NCI-H774 (cell line): Measurements from ENCODE around the gene SYCP2L.
"Not testable (repeated sequence)": the region's sequence is repeated elsewhere in the genome, so short reads cannot be mapped to it uniquely, and the experiment has no call there.

ENCODE experiments used
- DNase-seq: peaks from one replicate; lab custom pipeline; 2025; lab: John Stamatoyannopoulos, UW

The SYCP2L gene

GRCh38 chr6:10880366-10880765 lies 6.5 kb upstream of the SYCP2L start:
- no peak for DNase-seq

- DNase-seq: not testable (repeated sequence)
Observed at GRCh38 chr6:10882253-10882630, 4.6 kb upstream of the SYCP2L start.

DNA sequence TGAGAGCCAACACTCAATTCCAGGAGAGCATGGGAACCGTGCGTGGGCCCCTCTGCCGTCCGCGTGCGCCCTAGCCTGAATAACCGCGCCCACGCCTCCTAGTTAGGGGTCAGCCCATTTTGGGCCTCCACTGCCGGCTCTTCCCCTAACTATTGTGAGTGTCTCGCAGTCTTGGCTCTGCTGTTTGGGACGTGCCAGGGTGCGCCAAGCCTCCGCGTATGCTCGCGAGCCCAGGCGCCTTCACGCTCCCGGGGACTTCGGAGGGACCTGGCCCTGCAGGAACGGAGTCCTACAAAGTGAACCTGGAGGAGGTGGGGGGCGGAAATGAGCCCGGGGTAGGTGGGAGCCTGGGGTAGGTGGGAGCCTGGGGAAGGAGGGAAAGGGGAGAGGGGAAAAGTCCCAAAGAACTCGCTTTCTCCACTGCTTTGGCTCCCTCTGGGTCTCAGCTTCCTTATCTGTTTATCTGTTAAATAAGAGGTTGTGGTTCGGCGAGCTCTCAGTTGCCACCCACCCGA lies 4.1 kb upstream of the SYCP2L start:
- DNase-seq: no peak

DNA sequence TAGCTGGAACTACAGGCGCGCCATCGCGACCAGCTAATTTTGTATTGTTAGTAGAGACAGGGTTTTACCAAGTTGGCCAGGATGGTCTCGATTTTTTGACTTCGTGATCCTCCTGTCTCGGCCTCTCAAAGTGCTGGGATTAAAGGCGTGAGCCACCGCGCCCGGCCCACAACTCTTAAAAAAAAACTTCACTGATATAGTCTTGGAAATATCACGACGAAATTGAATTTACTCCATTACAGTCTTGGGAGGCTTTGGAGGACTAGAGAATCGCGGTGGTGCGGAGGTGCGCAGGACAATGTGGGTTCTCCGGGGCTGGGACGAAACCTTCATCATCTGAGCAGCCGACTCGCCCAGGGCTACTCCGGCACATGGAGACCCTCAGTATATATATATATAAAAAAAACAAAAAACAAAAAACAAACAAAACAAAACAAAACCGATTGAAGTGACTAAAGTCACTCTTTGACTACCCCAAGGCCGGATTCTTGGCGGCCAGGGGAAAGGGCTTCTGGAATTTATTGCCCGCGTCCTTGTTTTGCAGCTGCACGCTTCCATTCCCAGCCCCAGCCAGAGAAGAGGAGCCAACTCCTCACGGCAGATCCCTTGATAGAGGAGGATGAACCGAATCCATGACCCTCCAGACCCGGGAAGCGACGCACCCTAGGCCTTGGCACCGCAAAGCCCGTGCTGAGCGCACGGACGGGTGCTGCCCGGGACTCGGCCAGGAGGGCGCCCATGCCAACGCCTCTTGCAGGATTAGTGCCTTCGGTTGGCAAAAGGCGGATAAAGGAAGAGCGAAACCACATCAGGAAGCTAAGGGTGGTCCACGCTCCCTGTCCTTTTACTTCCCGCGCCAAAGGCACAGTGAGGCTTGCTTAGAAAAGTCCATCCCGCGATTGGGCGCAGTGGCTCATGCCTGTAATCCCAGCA lies 3.3 kb upstream of the SYCP2L start:
- no peak for DNase-seq

GRCh38 chr6:10884245-10884972 lies 2.4 kb upstream of the SYCP2L start:
- DNase-seq: no peak

- not testable (repeated sequence) for DNase-seq
Observed at GRCh38 chr6:10886365-10886690, 524 bp upstream of the SYCP2L start.

DNA sequence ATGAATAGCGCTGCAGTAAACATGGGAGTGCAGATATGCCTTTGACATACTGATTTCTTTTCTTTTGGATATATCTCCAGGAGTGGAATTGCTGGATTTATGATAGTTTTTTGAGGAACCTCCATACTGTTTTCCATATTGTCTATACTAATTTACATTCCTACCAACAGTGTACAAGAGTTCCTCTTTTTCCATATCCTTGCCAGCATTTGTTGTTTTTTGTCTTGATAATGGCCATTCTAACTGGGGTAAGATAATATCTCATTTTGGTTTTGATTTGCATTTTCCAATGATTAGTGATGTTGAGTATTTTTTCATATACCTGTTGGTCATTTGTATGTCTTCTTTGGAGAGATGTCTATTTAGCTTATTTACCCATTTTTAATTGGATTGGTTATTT lies 3.3 kb downstream of the SYCP2L start:
- no peak for DNase-seq

DNA sequence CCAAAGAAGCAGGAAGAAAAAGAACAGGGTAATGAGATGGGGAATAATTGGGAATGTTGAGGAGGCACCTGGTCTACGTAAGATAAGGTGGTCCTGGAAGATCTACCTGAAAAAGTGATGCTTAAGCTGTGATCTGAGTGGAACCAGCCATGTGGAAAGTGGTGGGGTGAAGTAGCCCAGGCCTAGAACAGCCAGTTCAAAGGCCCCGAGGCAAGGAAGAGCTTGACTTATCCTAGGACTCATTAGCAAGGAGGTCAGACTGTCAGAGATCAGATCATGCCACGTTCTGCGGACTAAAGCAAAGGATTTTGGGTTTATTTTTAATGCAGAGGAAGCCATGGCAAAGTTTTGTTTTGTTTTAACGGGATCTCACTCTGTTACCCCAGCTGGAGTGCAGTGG lies 5.1 kb downstream of the SYCP2L start:
- DNase-seq: no peak

DNA sequence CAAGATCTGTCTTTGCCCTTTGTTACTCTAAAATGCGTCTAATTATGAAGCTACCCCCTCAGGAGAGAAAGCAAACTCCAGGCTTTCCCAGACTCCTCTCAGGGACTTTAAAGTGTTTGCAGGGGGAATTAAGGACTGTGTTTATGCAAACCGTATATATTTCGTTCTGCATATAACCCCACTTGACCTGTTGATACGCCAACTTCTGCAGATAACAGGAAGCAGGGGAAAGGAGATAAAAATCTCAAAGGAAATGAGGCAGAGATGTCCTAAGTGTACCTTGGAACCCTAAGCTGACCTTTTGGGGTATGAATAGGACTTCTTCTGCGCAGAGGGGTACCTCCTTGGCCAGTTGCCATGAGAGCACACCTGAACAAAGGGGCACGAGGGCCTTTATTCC lies 8.1 kb downstream of the SYCP2L start:
- no peak for DNase-seq

- DNase-seq: no peak
Observed at GRCh38 chr6:10896691-10897090, 9.8 kb downstream of the SYCP2L start.

- no peak for DNase-seq
Observed at GRCh38 chr6:10901770-10902169, 14.9 kb downstream of the SYCP2L start.

DNA sequence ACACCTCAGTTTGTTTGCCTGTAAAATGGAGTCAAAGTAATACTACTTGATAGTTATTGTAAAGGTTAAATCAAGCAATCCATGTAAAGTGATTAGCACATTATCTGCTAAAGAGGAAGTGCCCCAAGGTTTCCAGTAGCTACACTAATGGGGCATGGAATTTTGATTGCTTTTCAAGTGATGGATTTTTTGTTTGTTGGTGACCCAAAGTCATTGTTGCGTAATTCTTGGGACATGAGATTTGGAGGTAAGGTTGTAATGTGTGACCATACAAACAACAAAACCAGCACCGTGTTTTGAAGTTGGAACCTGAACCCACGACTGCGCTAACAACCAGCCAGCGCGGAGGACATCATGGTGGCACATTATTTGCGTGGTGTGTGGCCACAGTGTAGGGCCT lies 17.2 kb downstream of the SYCP2L start:
- no peak for DNase-seq

DNA sequence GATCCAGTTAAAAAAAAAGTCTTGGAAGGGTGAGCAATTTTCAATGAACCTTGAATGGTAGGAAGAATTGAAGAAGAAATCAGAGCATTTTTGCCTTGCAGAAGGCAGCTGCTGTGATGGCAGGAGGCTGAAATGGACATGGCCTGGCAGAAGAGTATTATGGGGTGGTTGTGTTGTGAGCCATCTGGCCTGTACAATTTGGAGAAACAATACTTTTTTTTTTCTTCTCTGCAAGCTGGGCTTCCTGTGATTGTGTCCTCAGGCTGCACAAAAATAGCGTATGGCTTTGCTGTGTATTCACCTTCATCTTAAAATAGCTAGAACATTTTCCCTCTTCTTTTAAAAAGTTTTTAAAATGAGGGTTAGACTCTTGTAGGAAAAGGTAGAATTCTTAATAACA lies 21.4 kb downstream of the SYCP2L start:
- DNase-seq: no peak

GRCh38 chr6:10919520-10919919 lies 32.7 kb downstream of the SYCP2L start:
- not testable (repeated sequence) for DNase-seq

DNA sequence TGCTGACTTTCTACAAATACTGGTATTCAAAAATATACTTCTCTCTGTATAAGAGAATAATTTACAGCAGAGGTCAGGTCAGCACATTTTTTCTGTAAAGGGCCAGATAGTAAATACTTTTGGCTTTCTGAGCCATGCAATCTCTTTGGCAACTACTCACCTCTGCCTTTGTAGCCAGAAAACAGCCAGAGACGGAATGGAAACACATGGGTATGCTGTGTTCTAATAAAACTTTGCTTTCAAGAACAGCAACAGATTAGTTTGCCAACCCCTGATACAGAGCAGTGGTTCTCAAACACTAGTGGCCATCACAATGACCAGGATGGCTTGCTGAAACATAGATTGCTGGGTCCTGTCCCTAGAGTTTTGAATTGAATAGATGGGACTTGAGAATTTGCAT lies 46.3 kb downstream of the SYCP2L start:
- no peak for DNase-seq

DNA sequence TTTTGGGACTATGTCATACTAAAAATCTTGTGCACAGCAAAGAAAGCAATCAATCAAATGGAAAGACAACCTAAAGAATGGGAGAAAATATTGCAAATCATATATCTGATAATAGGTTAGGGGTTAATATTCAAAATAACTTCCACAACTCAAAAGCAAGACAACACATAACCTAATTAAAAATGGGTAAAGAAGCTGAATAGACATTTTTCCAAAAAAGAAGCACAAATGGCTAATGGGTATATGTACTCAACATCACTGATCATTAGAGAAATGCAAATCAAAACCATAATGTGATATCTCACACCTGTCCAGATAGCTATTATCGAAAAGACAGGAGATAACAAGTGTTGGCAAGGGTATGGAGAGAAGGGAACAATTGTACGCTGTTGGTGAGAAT lies 53.0 kb downstream of the SYCP2L start:
- no peak for DNase-seq

- no peak for DNase-seq
Observed at GRCh38 chr6:10945845-10946244, 59.0 kb downstream of the SYCP2L start.

GRCh38 chr6:10947966-10948365 lies 61.1 kb downstream of the SYCP2L start:
- DNase-seq: no peak

GRCh38 chr6:10949579-10950490 lies 63.0 kb downstream of the SYCP2L start:
- no peak for DNase-seq

GRCh38 chr6:10951675-10952282 lies 64.9 kb downstream of the SYCP2L start:
- DNase-seq: no peak

DNA sequence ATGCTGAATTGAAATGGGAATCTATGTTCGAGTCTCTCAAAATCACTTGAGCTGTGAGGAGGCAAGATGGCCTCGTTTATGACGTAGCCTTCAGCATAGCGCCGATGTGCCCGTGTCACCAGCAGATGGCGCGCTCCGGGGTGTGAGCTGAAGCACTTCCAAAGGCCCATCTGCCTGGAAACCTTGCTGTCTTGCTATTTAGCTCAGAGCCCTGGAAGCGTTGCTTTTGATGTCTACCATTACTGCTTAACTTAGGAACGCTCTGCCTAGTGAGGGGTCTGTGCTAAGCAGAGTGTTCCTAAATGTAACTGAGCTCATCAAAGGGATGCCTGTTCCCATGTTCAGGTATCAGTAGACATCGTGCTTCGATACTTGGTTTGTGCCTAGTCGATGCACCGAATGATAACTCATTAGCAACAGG lies 67.7 kb downstream of the SYCP2L start:
- no peak for DNase-seq

DNA sequence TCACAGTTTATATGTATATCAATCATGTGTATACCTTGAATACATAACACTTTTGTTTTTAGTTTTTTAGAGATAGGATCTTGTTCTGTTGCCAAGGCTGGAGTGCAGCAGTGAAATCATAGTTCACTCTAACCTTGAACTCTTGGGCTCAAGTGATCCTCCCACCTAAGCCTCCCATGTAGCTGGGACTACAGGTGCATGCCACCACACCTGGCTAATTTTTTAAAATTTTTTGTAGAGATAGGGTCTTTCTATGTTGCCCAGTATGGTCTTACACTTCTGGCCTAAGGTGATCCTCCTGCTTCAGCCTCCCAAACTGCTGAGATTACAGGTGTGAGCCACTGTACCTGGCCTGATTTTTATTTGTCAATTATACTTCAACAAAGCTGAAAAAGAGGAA lies 69.9 kb downstream of the SYCP2L start:
- DNase-seq: no peak
